Mesothelial cell of epicardium (in vitro differentiated cells): ENCODE results near the gene RAB31. TPM values are rescaled to one million over a fixed set of nuclear protein-coding genes. Genes with fewer than 3 reads are reported as not detected.

ENCODE experiments used
- DNase-seq, 2 experiments: peaks; one replicate each; pipeline ENCODE4 v3.0.0; 2021; ENCODE audit warnings: low spot score in 2 of 2; ENCODE audit not compliant: unreplicated experiment in 2 of 2
- H3K27ac Mint-ChIP-seq: 2 replicates; pipeline ENCODE4 v1.8.0; 2021; ENCODE audit warnings: mixed read lengths
- H3K27me3 Mint-ChIP-seq: 2 replicates; pipeline ENCODE4 v1.8.0; 2021; ENCODE audit warnings: low read depth, mixed read lengths
- H3K36me3 Mint-ChIP-seq: 2 replicates; pipeline ENCODE4 v1.8.0; 2021; ENCODE audit warnings: mixed read lengths
- H3K4me1 Mint-ChIP-seq: 2 replicates; pipeline ENCODE4 v1.8.0; 2021; ENCODE audit warnings: mixed read lengths
- H3K4me3 Mint-ChIP-seq: 2 replicates; pipeline ENCODE4 v1.8.0; 2021; ENCODE audit warnings: mild to moderate bottlenecking, moderate library complexity, mixed read lengths
- H3K9me3 Mint-ChIP-seq: 2 replicates; pipeline ENCODE4 v1.8.0; 2021; ENCODE audit warnings: mixed read lengths
- total RNA-seq: library from RNA; stranded (reverse); gene quantifications from 3 replicates; pipeline ENCODE4 v1.2.1, GENCODE V29; 2021
- TF ChIP-seq, protein P1 (sequence below): fragments of 200-600 bp; sonication (generic); IDR thresholded peaks from one replicate; pipeline ENCODE4 v1.5.0; 2021; ENCODE audit warnings: antibody characterized with exemption; ENCODE audit not compliant: unreplicated experiment

Gene RAB31
- total RNA-seq, 1 donor from 2014 or later, result 21.8 TPM

DNA sequence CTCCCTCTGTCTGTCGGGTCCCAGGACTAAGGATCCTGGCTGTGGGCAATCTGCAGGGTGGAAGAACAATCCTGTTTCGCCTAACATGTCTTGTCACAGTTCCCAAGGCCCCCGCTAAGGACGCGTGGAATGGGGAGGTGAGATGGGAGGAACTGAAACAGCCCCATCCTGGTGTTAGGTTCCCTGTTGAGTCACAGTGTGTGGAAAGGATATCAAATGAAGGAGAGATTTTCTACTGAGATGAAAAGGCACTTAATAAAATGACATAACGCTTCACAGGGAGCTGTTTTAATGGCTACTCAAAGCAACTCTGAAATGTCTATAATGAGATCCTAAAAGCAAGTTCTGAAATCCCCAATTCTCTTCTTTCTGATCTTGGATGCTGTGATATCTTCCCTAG is 52.5 kb downstream of the RAB31 start:
- TF ChIP-seq, protein P1, sequence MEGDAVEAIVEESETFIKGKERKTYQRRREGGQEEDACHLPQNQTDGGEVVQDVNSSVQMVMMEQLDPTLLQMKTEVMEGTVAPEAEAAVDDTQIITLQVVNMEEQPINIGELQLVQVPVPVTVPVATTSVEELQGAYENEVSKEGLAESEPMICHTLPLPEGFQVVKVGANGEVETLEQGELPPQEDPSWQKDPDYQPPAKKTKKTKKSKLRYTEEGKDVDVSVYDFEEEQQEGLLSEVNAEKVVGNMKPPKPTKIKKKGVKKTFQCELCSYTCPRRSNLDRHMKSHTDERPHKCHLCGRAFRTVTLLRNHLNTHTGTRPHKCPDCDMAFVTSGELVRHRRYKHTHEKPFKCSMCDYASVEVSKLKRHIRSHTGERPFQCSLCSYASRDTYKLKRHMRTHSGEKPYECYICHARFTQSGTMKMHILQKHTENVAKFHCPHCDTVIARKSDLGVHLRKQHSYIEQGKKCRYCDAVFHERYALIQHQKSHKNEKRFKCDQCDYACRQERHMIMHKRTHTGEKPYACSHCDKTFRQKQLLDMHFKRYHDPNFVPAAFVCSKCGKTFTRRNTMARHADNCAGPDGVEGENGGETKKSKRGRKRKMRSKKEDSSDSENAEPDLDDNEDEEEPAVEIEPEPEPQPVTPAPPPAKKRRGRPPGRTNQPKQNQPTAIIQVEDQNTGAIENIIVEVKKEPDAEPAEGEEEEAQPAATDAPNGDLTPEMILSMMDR, result no peak
- no peak overlapping the region for H3K27ac Mint-ChIP-seq
- no peak overlapping the region for H3K4me3 Mint-ChIP-seq
- DNase-seq, result no peak
- peaks cover 1% of the 10 kb centered on the region for H3K27me3 Mint-ChIP-seq
- H3K36me3 Mint-ChIP-seq, result peaks cover 8% of the 10 kb centered on the region
- H3K9me3 Mint-ChIP-seq, result peaks cover 7% of the 10 kb centered on the region
- H3K4me1 Mint-ChIP-seq, result peaks cover 23% of the 10 kb centered on the region

DNA sequence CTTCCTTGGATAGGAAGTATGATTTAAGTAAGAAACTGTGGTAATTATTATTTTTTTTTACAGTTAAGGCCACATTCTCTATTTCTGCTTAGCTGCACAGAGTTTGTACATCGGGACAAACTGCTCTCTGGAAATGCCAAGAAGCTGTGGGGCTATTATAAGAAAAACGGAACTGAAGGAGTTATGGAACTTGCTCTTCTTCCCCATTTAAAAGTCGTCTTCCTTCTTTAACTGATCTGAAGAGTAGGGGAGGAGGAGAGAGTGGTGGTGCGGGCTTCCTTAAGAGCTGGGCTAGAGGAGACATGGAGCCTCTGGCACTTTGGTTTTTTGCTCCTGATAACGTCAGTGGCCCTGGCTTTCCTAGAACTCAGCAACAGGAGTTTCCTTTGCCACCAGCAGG is 54.4 kb downstream of the RAB31 start:
- Mint-ChIP-seq H3K4me3 (no peak overlapping the region), H3K4me1 (peaks cover 19% of the 10 kb centered on the region), H3K27ac (no peak overlapping the region), H3K9me3 (peaks cover 7% of the 10 kb centered on the region), H3K27me3 (peaks cover 1% of the 10 kb centered on the region), H3K36me3 (peaks cover 8% of the 10 kb centered on the region)
- TF ChIP-seq, protein P1, result no peak
- DNase-seq, result no peak

DNA sequence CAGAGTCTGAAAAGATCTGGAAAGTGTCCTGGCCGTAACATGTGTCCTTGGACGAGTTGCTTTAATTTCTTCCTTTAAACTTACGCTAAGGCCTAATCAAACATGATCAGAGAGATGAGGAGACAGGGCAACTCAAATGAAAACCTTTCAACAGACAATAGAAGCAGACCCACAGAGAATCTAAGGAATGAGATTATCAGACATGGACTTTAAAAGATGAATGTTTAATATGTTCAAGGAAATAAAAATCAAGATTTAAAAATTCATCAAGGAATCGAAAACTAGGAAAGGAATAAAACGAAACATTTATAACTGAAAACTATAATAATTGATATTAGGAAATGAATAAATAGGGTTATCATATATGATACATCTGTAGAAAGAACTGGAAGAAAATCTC is 55.1 kb downstream of the RAB31 start:
- no peak for DNase-seq
- H3K27me3 Mint-ChIP-seq, result peaks cover 1% of the 10 kb centered on the region
- no peak overlapping the region for H3K27ac Mint-ChIP-seq
- H3K4me1 Mint-ChIP-seq, result peaks cover 13% of the 10 kb centered on the region
- H3K9me3 Mint-ChIP-seq, result peaks cover 8% of the 10 kb centered on the region
- H3K36me3 Mint-ChIP-seq, result peaks cover 8% of the 10 kb centered on the region
- TF ChIP-seq, protein P1, result no peak
- H3K4me3 Mint-ChIP-seq, result no peak overlapping the region

DNA sequence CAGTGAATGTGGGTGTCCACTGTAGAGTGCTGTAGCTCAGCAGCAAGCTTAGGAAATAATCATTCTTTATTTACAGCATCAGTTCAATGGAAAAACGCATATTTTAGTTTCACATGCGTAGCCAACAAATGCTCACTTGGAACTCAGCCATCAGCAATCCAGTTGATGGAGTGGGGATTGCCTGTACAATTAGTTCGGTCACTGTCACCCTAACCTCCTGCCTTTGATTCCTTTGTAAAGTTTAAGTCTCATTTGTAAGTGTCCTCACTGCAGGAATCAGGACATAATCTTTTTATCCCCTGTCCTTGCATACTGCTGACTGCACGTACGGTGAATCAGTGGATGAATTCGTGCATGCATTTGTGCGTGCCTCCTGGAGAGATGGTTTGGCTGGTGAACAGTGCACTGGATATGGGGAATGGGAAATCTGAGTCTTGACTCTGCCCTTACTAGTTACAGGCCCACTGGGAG is 55.9 kb downstream of the RAB31 start:
- Mint-ChIP-seq H3K9me3 (peaks cover 14% of the 10 kb centered on the region), H3K27me3 (no peaks in the 10 kb centered on the region), H3K4me3 (no peak overlapping the region), H3K36me3 (peaks cover 8% of the 10 kb centered on the region), H3K27ac (no peak overlapping the region), H3K4me1 (peaks cover 4% of the 10 kb centered on the region)
- TF ChIP-seq, protein P1, result no peak
- no peak for DNase-seq

DNA sequence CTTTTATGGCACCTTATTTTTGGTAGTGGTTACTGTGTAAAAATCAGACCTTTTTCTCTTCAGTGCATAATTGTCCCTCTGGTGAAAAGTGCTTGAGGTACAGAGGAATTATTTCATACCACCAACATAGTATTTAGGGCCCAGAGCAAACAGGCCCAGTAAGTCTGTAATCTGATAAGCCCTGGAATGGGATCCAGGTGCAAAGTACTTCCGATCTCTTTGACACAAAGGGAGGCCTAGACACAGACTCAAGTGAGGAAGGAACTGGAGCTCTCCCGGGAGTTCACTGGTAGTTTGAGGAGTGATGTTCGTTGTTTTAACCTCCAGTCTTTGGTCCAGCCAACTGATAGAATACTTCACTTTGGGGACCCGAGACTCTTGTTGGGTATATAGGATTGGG is 57.4 kb downstream of the RAB31 start:
- Mint-ChIP-seq H3K27ac (no peak overlapping the region), H3K9me3 (peaks cover 14% of the 10 kb centered on the region), H3K27me3 (no peaks in the 10 kb centered on the region), H3K4me3 (no peak overlapping the region), H3K36me3 (peaks cover 8% of the 10 kb centered on the region), H3K4me1 (peaks cover 12% of the 10 kb centered on the region)
- TF ChIP-seq, protein P1, result no peak
- no peak for DNase-seq

DNA sequence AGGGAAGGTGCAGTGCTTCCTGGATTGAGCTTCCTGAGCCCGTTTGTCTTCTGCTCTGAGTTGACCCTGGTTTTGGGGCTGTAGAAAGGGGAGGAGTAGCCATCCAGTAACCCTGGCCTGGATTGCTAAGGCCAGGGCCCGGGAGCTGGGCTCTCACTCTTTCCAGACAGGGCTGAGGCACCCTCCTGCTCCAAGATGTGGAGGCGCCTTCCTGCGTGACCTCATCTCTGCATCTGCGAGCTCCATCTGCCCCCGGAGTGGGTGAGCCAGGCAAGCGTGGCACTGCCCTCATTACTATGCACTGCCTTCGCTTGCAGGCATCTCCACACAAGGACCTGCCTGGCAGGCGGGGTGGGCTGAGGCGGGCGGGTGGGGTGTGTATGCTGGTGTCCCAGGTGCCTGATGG is 58.0 kb downstream of the RAB31 start:
- TF ChIP-seq, protein P1, result no peak
- Mint-ChIP-seq H3K9me3 (peaks cover 14% of the 10 kb centered on the region), H3K4me3 (no peak overlapping the region), H3K27me3 (no peaks in the 10 kb centered on the region), H3K36me3 (peaks cover 8% of the 10 kb centered on the region), H3K4me1 (peaks cover 13% of the 10 kb centered on the region), H3K27ac (no peak overlapping the region)
- DNase-seq, result no peak
